Kidney epithelial cell (primary cell): ENCODE measurements around the gene DCAF6. TPM values are rescaled to one million over a fixed set of nuclear protein-coding genes. Genes with fewer than 3 reads are reported as not detected.

Experiments used
- DNase-seq: peaks from one replicate; pipeline ENCODE4 v3.0.0-alpha.2; 2010; ENCODE audit warnings: low read depth
- H3K27me3 ChIP-seq: 2 replicates; pipeline ENCODE4 v1.6.0; 2011; ENCODE audit warnings: low read length; ENCODE audit not compliant: control insufficient read depth, insufficient read depth
- H3K36me3 ChIP-seq: 2 replicates; pipeline ENCODE4 v1.5.1; 2011; ENCODE audit warnings: low read length; ENCODE audit not compliant: control insufficient read depth, insufficient read depth
- H3K4me3 ChIP-seq: 2 replicates; pipeline ENCODE4 v1.5.1; 2011; ENCODE audit warnings: low read depth, mild to moderate bottlenecking, control low read depth, low read length
- total RNA-seq: library from RNA; depleted of rRNA; stranded (reverse); fragments of >200 nt; gene quantifications from 2 replicates; pipeline ENCODE4 v1.2.3, GENCODE V29; 2015
- TF ChIP-seq, protein P1 (sequence below): IDR thresholded peaks from 2 replicates; pipeline ENCODE4 v1.5.1; 2011; ENCODE audit warnings: mild to moderate bottlenecking, moderate library complexity, low read length, control low read depth, inconsistent platforms; ENCODE audit not compliant: insufficient read depth, poor library complexity, severe bottlenecking

DCAF6 gene
- total RNA-seq, 1 donor from 2014 or later: 27.2 TPM

DNA sequence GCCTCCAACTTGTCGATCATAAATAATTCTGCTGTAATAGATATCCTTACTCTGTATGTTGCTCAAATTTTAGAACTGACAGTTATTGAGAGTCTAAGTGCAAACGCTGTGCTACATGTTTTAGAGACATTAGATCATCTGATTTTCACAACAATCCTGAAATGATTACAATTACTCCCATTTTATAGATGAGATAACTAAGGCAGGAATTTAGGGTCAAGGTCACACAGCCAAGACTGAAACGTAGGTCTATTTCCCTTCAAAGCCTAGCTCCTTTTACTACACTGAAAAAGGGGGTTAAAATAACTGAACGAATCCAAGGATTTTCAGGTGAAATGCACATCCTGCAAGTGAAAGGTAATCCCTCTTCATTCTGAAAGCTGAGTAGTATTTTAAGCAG, 2.7 kb upstream of the DCAF6 start:
- TF ChIP-seq, protein P1, sequence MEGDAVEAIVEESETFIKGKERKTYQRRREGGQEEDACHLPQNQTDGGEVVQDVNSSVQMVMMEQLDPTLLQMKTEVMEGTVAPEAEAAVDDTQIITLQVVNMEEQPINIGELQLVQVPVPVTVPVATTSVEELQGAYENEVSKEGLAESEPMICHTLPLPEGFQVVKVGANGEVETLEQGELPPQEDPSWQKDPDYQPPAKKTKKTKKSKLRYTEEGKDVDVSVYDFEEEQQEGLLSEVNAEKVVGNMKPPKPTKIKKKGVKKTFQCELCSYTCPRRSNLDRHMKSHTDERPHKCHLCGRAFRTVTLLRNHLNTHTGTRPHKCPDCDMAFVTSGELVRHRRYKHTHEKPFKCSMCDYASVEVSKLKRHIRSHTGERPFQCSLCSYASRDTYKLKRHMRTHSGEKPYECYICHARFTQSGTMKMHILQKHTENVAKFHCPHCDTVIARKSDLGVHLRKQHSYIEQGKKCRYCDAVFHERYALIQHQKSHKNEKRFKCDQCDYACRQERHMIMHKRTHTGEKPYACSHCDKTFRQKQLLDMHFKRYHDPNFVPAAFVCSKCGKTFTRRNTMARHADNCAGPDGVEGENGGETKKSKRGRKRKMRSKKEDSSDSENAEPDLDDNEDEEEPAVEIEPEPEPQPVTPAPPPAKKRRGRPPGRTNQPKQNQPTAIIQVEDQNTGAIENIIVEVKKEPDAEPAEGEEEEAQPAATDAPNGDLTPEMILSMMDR: no peak
- DNase-seq: no peak
- no peaks in the 10 kb centered on the region for H3K27me3 ChIP-seq
- no peaks in the 10 kb centered on the region for H3K36me3 ChIP-seq
- H3K4me3 ChIP-seq: peak overlapping the region; percentile 96

- H3K36me3 ChIP-seq: no peaks in the 10 kb centered on the region
- peak overlapping the region; percentile 96 for H3K4me3 ChIP-seq
- no peaks in the 10 kb centered on the region for H3K27me3 ChIP-seq
- no peak for DNase-seq
- TF ChIP-seq, protein P1: no peak
These were observed 1.9 kb upstream of the DCAF6 start for GRCh38 chr1:167934426-167935215.

DNA sequence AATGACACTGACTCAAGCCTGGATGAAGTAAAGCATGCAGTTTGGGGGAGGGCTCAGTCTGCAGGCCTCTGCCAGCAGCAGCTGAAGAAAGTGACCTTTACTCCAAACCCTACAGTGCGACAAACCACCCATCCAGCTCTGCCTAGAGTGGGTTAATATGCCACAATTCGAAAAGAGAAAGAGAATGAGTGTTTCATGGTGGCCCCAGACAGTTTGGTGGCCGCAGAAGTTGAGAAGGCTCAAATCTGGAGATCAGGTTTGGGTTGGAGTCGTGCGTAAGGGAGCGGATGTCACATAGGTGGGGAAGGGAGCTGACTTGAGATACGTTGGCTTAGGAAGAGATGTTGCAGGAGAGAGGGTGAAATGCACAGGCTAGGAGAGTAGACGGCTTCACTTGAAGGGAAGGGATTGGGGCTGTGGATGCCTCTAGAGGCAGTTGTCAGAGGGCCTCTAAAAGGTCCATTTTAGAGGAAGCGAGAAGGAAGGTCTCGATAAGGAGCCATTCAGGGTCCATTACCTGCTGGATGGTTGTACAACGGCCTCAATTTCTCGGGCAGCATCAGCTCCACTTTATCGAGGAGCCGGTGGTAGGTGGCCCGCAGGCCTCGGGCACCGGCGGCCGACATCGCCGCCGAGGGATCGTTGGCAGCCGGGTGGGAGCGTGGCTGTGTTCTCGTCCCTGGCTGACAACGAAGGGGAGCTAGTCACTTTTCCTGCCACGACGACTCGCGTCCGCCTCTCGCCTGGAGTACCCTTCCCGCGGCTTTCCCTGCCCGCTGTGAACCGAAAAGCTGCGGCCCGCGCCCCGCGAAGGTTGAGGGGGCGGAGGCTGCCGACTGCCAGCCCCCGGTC, 1.0 kb upstream of the DCAF6 start:
- Histone ChIP-seq H3K36me3 (no peaks in the 10 kb centered on the region), H3K27me3 (no peaks in the 10 kb centered on the region)

GRCh38 chr1:167936930-167937708, 636 bp downstream of the DCAF6 start, which contains the start of gene MPC2:
MPC2 (minus strand) TSS chr1:167937072; CDS start chr1:167935841, 1,231 bp downstream.
- H3K36me3 ChIP-seq: no peaks in the 10 kb centered on the region
- DNase-seq: no peak
- TF ChIP-seq, protein P1: no peak
- H3K4me3 ChIP-seq: peak within 1 kb of the TSS; percentile 96
- H3K27me3 ChIP-seq: no peaks in the 10 kb centered on the region

More for the DNA sequence above, 1.0 kb upstream of the DCAF6 start:
- H3K4me3 ChIP-seq: peak overlapping the region; percentile 96
- no peak for DNase-seq
- TF ChIP-seq, protein P1: no peak

DNA sequence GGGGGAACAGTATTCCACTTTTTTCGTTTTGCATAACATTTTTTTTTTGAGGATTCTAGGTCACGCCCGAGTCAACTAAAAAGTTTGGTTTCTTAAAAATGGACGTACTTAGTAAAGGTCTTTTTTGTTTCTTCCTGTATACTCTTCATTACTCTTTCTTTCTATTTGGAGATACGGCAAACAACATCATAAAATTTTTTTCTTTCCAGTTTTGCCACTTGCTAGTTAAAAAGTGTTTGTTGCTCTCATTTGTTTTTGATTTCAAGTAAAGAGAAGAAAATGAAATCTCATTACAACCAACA, 1.2 kb downstream of the DCAF6 start:
- H3K4me3 ChIP-seq: peak overlapping the region; percentile 96
- TF ChIP-seq, protein P1: no peak
- H3K27me3 ChIP-seq: no peaks in the 10 kb centered on the region
- DNase-seq: no peak
- H3K36me3 ChIP-seq: no peaks in the 10 kb centered on the region
